GM03348 (cell line): ENCODE data around the gene ZNF552.

Source experiments
- DNase-seq: peaks from one replicate; pipeline ENCODE4 v3.0.0; 2012; ENCODE audit warnings: low spot score

Gene ZNF552

GRCh38 chr19:57776764-57777296 is 37.9 kb downstream of the ZNF552 start:
- DNase-seq, result no peak

DNA sequence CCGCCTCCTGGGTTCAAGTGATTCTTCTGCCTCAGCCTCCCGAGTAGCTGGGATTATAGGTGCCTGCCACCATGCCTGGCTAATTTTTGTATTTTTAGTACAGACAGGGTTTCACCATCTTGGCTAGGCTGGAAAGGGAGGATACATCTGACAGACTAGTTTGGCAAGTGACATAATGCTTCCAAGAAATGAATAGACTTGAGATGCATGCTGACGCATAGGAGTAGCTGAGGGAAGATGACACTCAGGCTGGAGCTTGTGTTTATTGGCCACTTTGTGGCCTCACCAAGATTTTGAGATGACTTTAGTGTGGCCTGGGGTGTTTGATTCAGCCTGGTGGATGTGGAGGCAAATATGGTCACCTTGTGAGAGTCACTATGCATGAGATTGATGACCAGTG is 41.2 kb downstream of the ZNF552 start:
- no peak for DNase-seq

DNA sequence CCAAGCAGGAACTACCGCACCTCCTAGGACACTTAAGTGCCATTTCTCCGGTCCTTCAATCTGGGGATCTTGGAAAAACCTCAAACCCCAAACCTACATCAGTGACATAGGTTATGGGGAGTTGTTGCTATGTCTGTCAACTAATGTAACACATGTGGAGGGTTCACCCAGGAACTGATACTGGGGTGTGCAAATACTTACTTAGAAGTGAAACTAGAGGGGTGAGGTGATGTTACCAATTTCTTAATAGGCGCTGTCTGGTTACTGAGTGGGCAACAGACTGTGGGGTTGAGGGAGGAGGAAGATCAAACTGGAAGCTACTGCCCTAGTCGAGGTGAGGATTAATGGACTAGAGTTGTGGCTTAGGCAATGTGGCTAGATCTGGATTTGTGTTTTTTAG is 43.3 kb downstream of the ZNF552 start:
- no peak for DNase-seq

GRCh38 chr19:57769345-57770131 is 45.2 kb downstream of the ZNF552 start, which contains the start of gene ZNF586:
Gene ZNF586 (plus strand): TSS chr19:57769676. CDS start chr19:57769843, 167 bp downstream.
- DNase-seq, result peak; percentile 97

DNA sequence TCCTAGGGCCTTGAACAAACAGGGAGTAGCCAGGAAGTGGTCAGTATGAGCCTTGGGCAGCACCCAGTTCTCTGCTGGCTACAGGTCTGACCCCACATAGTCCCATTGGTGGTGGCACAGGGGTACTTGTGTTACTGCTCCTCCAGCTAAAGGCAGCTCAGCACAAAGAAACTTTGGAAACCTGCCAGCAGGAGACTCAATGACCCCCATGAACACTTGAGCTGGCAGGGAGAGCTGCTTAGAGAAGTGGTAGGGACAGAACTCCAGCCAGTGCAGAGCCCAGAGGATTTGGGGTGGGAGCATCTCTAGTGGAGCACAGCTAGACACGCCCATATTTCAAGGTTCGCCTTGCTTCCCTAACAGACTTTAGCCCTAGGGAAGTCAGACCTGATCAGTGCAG is 55.6 kb downstream of the ZNF552 start:
- no peak for DNase-seq

GRCh38 chr19:57757941-57758340 is 56.8 kb downstream of the ZNF552 start:
- DNase-seq, result no peak
